Trophoblast cell (in vitro differentiated cells and primary cell): ENCODE data around the gene ATP6V0A4.

ENCODE experiments used
- DNase-seq, 2 donors: peaks; one replicate each; pipeline ENCODE4 v3.0.0-alpha.2; 2016
- H2AFZ ChIP-seq: 2 replicates; pipeline ENCODE4 v1.6.1; 2013; ENCODE audit warnings: low read length, moderate library complexity, mild to moderate bottlenecking; ENCODE audit not compliant: insufficient read depth, poor library complexity
- H2AK5ac ChIP-seq: 2 replicates; pipeline ENCODE4 v1.6.1; 2013; ENCODE audit warnings: mild to moderate bottlenecking, low read length
- H2BK120ac ChIP-seq: 2 replicates; pipeline ENCODE4 v1.6.1; 2013; ENCODE audit warnings: low read length, mild to moderate bottlenecking, moderate library complexity; ENCODE audit not compliant: insufficient read depth, poor library complexity
- H2BK12ac ChIP-seq: 2 replicates; pipeline ENCODE4 v1.6.1; 2013; ENCODE audit warnings: mild to moderate bottlenecking, low read length, moderate library complexity
- H2BK5ac ChIP-seq: 2 replicates; pipeline ENCODE4 v1.6.1; 2013; ENCODE audit warnings: low read length, low read depth, moderate library complexity, mild to moderate bottlenecking; ENCODE audit not compliant: poor library complexity
- H3K14ac ChIP-seq: 2 replicates; pipeline ENCODE4 v1.6.1; 2013; ENCODE audit warnings: mild to moderate bottlenecking, low read length
- H3K18ac ChIP-seq: 2 replicates; pipeline ENCODE4 v1.6.1; 2013; ENCODE audit warnings: mild to moderate bottlenecking, low read length
- H3K23ac ChIP-seq: 2 replicates; pipeline ENCODE4 v1.6.1; 2013; ENCODE audit warnings: low read length
- H3K27ac ChIP-seq: 2 replicates; pipeline ENCODE4 v1.5.1; 2013; ENCODE audit warnings: low read depth, mild to moderate bottlenecking, inconsistent platforms, low read length, moderate library complexity
- H3K27me3 ChIP-seq: 2 replicates; pipeline ENCODE4 v1.6.1; 2013; ENCODE audit warnings: inconsistent platforms, mild to moderate bottlenecking, low read length, moderate library complexity; ENCODE audit not compliant: insufficient read depth
- H3K36me3 ChIP-seq, 2 experiments: 1 replicate in 1 of 2; 2 replicates in 1 of 2; pipeline ENCODE4 v1.6.1; 2013; ENCODE audit warnings: low read length in 2 of 2, mild to moderate bottlenecking in 2 of 2, moderate library complexity in 1 of 2; ENCODE audit not compliant: insufficient read depth in 2 of 2, control insufficient read depth in 1 of 2
- H3K4ac ChIP-seq: 2 replicates; pipeline ENCODE4 v1.6.1; 2013; ENCODE audit warnings: low read depth, mild to moderate bottlenecking, low read length, moderate library complexity
- H3K4me1 ChIP-seq, 2 experiments: 1 replicate in 1 of 2; 2 replicates in 1 of 2; pipeline ENCODE4 v1.6.1; 2013; ENCODE audit warnings: low read length in 2 of 2, mild to moderate bottlenecking in 2 of 2, moderate library complexity in 1 of 2; ENCODE audit not compliant: insufficient read depth in 2 of 2, control insufficient read depth in 1 of 2
- H3K4me2 ChIP-seq: 2 replicates; pipeline ENCODE4 v1.6.1; 2013; ENCODE audit warnings: inconsistent platforms, mild to moderate bottlenecking, low read length, moderate library complexity
- H3K4me3 ChIP-seq: 2 replicates; pipeline ENCODE4 v1.5.1; 2013; ENCODE audit warnings: mild to moderate bottlenecking, low read depth, low read length, inconsistent platforms
- H3K79me1 ChIP-seq: one replicate; pipeline ENCODE4 v1.6.1; 2013; ENCODE audit warnings: low read length
- H3K79me2 ChIP-seq: 2 replicates; pipeline ENCODE4 v1.6.1; 2013; ENCODE audit warnings: low read length, mild to moderate bottlenecking; ENCODE audit not compliant: control insufficient read depth, insufficient read depth, poor library complexity
- H3K9ac ChIP-seq: 2 replicates; pipeline ENCODE4 v1.6.1; 2013; ENCODE audit warnings: mild to moderate bottlenecking, low read length
- H3K9me3 ChIP-seq: 2 replicates; pipeline ENCODE4 v1.6.1; 2013; ENCODE audit warnings: low read depth, mild to moderate bottlenecking, control low read depth, inconsistent platforms, low read length; ENCODE audit not compliant: insufficient read depth
- H4K12ac ChIP-seq: 2 replicates; pipeline ENCODE4 v1.6.1; 2013; ENCODE audit warnings: low read depth, mild to moderate bottlenecking, low read length, moderate library complexity
- H4K8ac ChIP-seq: 2 replicates; pipeline ENCODE4 v1.6.1; 2013; ENCODE audit warnings: low read depth, mild to moderate bottlenecking, low read length, moderate library complexity
- H4K91ac ChIP-seq: one replicate; pipeline ENCODE4 v1.6.1; 2013; ENCODE audit warnings: low read depth, mild to moderate bottlenecking, low read length, moderate library complexity
- WGBS: extraction: QIAGEN DNeasy Blood & Tissue Kit; methylation state at CpG from one replicate; pipeline ENCODE4 v1.1.7; 2013; ENCODE audit warnings: missing lambda C conversion rate; ENCODE audit not compliant: insufficient read length, insufficient coverage; ENCODE audit errors: extremely low coverage; 5-methylcytosine and 5-hydroxymethylcytosine counted together

Gene ATP6V0A4

GRCh38 chr7:138749960-138750359 is 48.0 kb downstream of the ATP6V0A4 start:
- Histone ChIP-seq H3K27ac (no peak overlapping the region), H3K4me2 (no peak overlapping the region), H3K4me1 (peaks cover 6 to 8% of the 10 kb centered on the region in 2 experiments), H3K9me3 (peaks cover 2% of the 10 kb centered on the region), H2AK5ac (no peak overlapping the region), H3K18ac (no peak overlapping the region), H3K14ac (no peak overlapping the region), H2AFZ (no peak overlapping the region), H3K36me3 (no peaks in the 10 kb centered on the region), H3K4me3 (no peak overlapping the region), H3K23ac (no peak overlapping the region), H3K4ac (no peak overlapping the region), H3K9ac (no peak overlapping the region), H4K8ac (no peak overlapping the region), H2BK120ac (no peak overlapping the region), H4K91ac (no peak overlapping the region), H3K27me3 (no peaks in the 10 kb centered on the region), H2BK5ac (no peak overlapping the region), H3K79me2 (no peaks in the 10 kb centered on the region), H2BK12ac (no peak overlapping the region), H3K79me1 (no peaks in the 10 kb centered on the region), H4K12ac (no peak overlapping the region)
- no peak for DNase-seq
- WGBS, result no CpG with 5 or more reads among the region's 3 CpGs

- H3K4me3 ChIP-seq, result no peak overlapping the region
- no peaks in the 10 kb centered on the region for H3K36me3 ChIP-seq
- peaks cover 4 to 6% of the 10 kb centered on the region in 2 experiments for H3K4me1 ChIP-seq
- H3K9me3 ChIP-seq, result peaks cover 2% of the 10 kb centered on the region
- H3K9ac ChIP-seq, result no peak overlapping the region
- no peak overlapping the region for H3K4me2 ChIP-seq
- DNase-seq, result no peak
- WGBS, result no CpG with 5 or more reads among the region's 6 CpGs
- no peak overlapping the region for H2AFZ ChIP-seq
- no peaks in the 10 kb centered on the region for H3K79me2 ChIP-seq
- no peak overlapping the region for H3K18ac ChIP-seq
- no peak overlapping the region for H2BK12ac ChIP-seq
- no peak overlapping the region for H2AK5ac ChIP-seq
- no peaks in the 10 kb centered on the region for H3K27me3 ChIP-seq
- H4K8ac ChIP-seq, result no peak overlapping the region
- no peaks in the 10 kb centered on the region for H3K79me1 ChIP-seq
- H3K14ac ChIP-seq, result no peak overlapping the region
- no peak overlapping the region for H2BK120ac ChIP-seq
- H4K91ac ChIP-seq, result no peak overlapping the region
- no peak overlapping the region for H3K4ac ChIP-seq
- no peak overlapping the region for H2BK5ac ChIP-seq
- no peak overlapping the region for H3K27ac ChIP-seq
- no peak overlapping the region for H4K12ac ChIP-seq
- no peak overlapping the region for H3K23ac ChIP-seq
Measured at GRCh38 chr7:138748666-138749065, 49.3 kb downstream of the ATP6V0A4 start.

GRCh38 chr7:138746073-138746472 is 51.9 kb downstream of the ATP6V0A4 start:
- no peak overlapping the region for H4K91ac ChIP-seq
- H3K4ac ChIP-seq, result no peak overlapping the region
- H3K18ac ChIP-seq, result no peak overlapping the region
- H2BK120ac ChIP-seq, result no peak overlapping the region
- H2BK12ac ChIP-seq, result no peak overlapping the region
- no peak overlapping the region for H3K14ac ChIP-seq
- H3K9me3 ChIP-seq, result peaks cover 2% of the 10 kb centered on the region
- no peak overlapping the region for H2AK5ac ChIP-seq
- no peak overlapping the region for H4K8ac ChIP-seq
- no peak overlapping the region for H2AFZ ChIP-seq
- H3K79me1 ChIP-seq, result no peaks in the 10 kb centered on the region
- DNase-seq, result no peak
- H3K9ac ChIP-seq, result no peak overlapping the region
- no peaks in the 10 kb centered on the region for H3K36me3 ChIP-seq
- no CpG with 5 or more reads among the region's 4 CpGs for WGBS
- H3K4me1 ChIP-seq, result peaks cover 0 to 3% of the 10 kb centered on the region in 2 experiments
- H2BK5ac ChIP-seq, result no peak overlapping the region
- H3K4me3 ChIP-seq, result no peak overlapping the region
- no peaks in the 10 kb centered on the region for H3K27me3 ChIP-seq
- H3K79me2 ChIP-seq, result no peaks in the 10 kb centered on the region
- H3K4me2 ChIP-seq, result no peak overlapping the region
- no peak overlapping the region for H4K12ac ChIP-seq
- H3K27ac ChIP-seq, result no peak overlapping the region
- H3K23ac ChIP-seq, result no peak overlapping the region

GRCh38 chr7:138745189-138745588 is 52.8 kb downstream of the ATP6V0A4 start:
- H2AK5ac ChIP-seq, result no peak overlapping the region
- DNase-seq, result no peak
- no CpG with 5 or more reads among the region's 7 CpGs for WGBS
- H3K4me1 ChIP-seq, result peaks cover 0 to 4% of the 10 kb centered on the region in 2 experiments
- no peak overlapping the region for H2BK12ac ChIP-seq
- H3K27ac ChIP-seq, result no peak overlapping the region
- H3K4ac ChIP-seq, result no peak overlapping the region
- H3K9ac ChIP-seq, result no peak overlapping the region
- H3K4me3 ChIP-seq, result no peak overlapping the region
- no peak overlapping the region for H4K12ac ChIP-seq
- no peak overlapping the region for H4K8ac ChIP-seq
- H3K18ac ChIP-seq, result no peak overlapping the region
- H2AFZ ChIP-seq, result no peak overlapping the region
- H3K23ac ChIP-seq, result no peak overlapping the region
- H3K36me3 ChIP-seq, result no peaks in the 10 kb centered on the region
- H3K14ac ChIP-seq, result no peak overlapping the region
- H3K4me2 ChIP-seq, result no peak overlapping the region
- H2BK5ac ChIP-seq, result no peak overlapping the region
- H2BK120ac ChIP-seq, result no peak overlapping the region
- no peaks in the 10 kb centered on the region for H3K9me3 ChIP-seq
- H3K79me2 ChIP-seq, result no peaks in the 10 kb centered on the region
- no peaks in the 10 kb centered on the region for H3K79me1 ChIP-seq
- H3K27me3 ChIP-seq, result no peaks in the 10 kb centered on the region
- H4K91ac ChIP-seq, result no peak overlapping the region
